ENCODE data around the gene KIF4B.

Gene KIF4B

DNA sequence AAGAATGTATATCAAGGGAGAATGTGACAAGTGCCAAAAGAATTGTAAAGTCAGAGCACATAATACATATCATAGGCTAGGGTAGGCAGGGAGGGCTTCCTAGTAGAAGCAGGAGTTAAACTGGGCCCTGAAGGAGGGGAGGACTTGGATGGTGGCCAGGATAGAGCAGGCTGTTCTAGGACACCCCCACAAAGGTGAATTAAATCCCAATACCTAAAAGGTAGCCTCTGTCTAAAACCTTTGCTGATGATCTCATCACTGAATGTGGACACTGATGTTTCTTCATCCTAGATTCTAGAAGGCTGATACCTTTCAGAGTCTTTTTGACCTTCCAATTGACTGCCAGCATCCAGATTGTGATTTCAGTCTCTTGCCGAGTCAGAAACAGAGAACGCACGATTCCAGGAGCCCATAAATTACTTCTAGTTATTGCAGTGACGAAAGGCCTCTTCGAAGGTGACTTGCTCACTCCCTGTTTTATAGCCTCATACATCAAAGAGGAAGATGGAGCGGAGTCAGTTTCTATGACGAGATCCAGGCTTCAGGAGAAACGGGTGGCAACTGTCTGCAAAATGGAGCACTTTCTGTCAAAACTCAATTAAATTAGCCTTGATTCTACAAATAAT lies 43.2 kb downstream of the KIF4B start:
- DNase-seq: no peak

DNA sequence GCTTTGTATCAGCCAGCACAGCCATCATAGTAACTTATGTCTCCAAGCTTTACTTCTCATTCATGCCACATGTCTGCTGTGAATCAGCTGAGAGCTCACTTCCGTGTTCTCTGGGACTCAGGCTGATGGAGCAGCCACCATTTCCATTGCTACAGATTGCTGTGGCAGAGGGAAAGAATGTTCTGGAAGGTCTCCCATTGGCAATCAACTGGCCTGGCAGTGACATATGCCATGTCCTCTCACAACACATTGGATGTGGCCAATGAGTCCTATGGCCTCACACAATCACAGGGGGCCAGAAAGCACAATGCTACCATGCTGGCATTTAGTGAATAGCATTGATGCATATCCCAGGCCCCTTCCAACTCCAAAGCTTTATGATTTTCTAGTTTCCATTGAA lies 44.1 kb downstream of the KIF4B start:
- no peak for DNase-seq

DNA sequence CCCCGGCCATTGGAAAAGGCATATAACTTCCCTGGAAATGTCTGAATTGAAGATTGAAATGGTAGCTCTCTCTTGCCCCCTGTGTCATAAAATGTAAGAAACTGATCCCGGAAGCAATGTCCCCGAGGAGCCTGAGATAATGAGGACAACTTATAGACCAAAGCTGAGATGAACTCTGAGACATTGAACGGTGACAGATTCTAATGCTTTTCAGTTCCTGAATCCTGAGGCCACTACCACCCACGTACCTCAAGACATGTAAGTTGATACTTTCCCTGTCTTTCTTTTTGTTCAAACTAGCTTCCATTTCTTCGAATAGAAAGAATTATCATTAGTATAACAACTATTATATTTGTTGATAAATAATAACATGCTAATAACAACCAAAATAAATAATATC lies 51.0 kb downstream of the KIF4B start:
- DNase-seq: no peak

DNA sequence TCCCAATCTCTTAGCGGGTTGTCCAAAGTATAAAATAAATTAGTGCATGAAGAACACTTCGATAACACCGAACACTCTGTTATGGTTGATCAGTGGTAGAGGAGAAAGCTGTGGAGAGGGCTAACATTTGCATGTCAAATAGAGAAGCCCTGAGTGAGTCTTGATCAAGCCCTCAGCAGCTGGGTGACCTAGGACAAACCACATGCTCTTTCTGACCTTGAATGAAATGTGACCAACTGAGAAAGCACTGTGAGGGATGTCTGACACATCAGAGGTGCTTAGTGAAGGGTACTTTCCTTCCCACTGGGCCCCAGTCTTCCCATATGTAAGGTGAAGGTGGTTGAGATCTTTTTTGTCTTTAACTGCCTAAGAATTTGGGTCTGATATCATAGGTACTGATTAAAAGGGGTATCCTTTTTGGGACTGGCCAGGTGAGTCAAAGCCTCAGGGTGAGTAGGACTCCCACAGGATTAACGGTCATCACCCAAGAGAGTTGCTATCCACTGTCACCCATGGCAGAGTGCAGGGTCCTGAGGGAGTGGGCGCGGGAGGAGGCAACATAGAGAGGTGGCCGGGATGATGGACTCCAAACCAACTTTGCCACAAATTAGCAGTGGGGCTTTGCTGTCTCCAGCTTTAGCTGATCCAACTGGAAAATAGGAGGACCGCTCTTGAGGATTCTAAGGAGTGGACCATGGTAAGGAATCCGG lies 53.5 kb downstream of the KIF4B start:
- no peak for DNase-seq

Data from NCI-H2029 treated with DMSO at 0.1 percent for 48 hours (cell line).